GM21447 (cell line): ENCODE measurements around the gene PPP1R7.

ENCODE experiments used
- ATAC-seq: cut with Tn5 transposase; IDR thresholded peaks from one replicate; pipeline ENCODE4 v1.9.1; 2021; ENCODE audit not compliant: unreplicated experiment

PPP1R7 gene

GRCh38 chr2:241160318-241160717 lies 10.1 kb downstream of the PPP1R7 start:
- no peak for ATAC-seq

DNA sequence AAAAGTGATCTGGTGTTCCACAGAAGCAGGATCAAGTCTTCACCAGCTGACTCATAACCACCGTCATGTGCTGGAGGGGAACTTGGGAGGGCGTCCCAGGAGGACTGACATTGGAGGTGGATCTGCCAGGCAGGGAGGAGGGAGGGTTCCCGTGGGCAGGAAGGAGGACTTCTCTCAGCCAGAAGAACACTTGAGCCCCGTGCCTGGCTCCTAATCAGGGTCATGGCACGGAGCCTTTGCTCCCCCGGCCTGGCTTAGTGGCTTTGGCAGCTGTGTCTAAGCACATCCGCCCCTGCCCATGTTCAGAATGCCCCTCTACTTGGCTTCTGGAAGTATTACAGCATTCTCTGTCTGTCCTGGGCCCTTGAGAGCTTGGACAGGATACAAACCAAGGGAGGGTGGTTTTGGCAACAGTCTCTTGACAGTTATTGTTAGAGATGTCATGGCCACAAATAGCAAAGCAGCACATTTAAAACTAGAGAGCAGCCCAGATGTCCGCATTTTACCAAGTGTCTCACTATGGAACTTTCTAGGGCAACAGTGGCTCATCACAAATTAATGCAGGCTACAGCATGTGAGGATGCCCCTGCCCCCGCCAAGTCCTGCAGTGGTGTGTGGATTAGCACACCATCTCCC lies 11.5 kb downstream of the PPP1R7 start:
- ATAC-seq = no peak

DNA sequence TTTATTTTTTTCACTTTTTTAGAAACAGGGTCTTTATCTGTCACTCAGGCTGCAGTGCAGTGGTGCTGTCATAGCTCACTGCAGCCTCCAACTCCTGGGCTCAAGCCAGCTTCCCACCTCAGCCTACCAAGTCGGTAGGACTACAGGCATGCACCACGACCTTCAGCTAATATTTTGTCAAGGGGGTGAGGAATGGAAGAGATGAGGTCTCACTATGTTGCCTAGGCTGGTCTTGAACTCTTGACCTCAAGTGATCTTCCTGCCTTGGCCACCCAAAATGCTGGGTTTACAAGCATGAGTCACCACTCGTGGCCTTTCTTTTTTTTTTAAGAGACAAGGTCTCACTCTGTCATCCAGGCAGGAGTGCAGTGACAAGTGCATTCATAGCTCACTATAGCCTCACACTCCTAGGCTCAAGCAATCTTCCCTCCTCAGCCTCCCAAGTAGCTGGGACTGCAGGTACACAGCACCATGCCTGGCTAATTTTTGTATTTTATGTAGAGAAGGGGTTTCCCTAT lies 13.4 kb downstream of the PPP1R7 start:
- no peak for ATAC-seq

DNA sequence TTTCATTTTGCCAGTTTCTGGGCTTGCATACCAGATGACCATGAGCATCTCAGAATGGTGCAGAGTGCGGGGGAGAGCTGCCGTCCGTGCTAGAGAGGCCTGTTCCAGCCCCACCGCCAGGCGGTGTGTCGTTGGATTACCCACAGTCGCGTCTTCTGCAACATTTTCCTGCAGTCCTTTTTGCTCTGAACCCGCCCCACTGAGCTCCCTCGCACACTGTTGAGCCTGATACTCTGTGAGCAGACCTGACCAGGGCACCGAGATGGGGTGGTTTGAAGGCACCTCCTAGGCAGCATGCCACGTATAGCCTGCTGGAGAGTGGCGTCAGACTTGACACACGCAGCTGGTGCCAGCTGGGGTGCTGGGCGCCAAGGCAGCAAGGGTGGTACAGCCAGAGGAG lies 18.1 kb downstream of the PPP1R7 start:
- no peak for ATAC-seq

GRCh38 chr2:241173557-241173956 lies 23.3 kb downstream of the PPP1R7 start:
- ATAC-seq = no peak

- ATAC-seq = no peak
These were observed 27.5 kb downstream of the PPP1R7 start for GRCh38 chr2:241177526-241178334.

GRCh38 chr2:241178961-241179360 lies 28.7 kb downstream of the PPP1R7 start:
- ATAC-seq = no peak

GRCh38 chr2:241179899-241180298 lies 29.6 kb downstream of the PPP1R7 start:
- ATAC-seq = no peak

DNA sequence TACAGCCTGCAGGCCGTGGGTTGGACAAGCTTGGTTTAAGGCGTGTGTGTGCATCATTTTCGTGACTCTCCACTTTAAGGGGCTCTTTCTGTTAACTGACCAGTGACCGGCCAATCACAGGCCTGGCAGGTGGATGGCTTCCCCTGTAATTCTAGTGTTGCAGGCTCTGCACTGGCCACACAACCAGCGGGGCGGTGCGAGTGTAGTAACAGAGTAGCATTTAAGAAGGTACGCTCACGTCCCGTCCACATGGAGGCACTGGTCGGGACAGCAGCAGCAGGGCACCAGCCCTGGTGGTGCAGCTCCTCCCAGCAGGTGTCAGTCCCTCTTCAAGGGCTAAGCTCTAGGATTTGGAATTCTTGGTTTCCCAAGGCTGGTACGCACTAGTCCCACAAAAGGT lies 30.2 kb downstream of the PPP1R7 start:
- ATAC-seq = no peak

GRCh38 chr2:241182126-241182525 lies 31.9 kb downstream of the PPP1R7 start:
- ATAC-seq = no peak

GRCh38 chr2:241182531-241183133 lies 32.4 kb downstream of the PPP1R7 start:
- no peak for ATAC-seq

GRCh38 chr2:241183221-241183620 lies 33.0 kb downstream of the PPP1R7 start:
- ATAC-seq = no peak

- no peak for ATAC-seq
These were observed 34.6 kb downstream of the PPP1R7 start for GRCh38 chr2:241184901-241185300.

GRCh38 chr2:241185961-241186360 lies 35.7 kb downstream of the PPP1R7 start:
- no peak for ATAC-seq

GRCh38 chr2:241187101-241187917 lies 37.0 kb downstream of the PPP1R7 start:
- ATAC-seq = no peak

- no peak for ATAC-seq
These were observed 37.6 kb downstream of the PPP1R7 start for GRCh38 chr2:241187918-241188234.

DNA sequence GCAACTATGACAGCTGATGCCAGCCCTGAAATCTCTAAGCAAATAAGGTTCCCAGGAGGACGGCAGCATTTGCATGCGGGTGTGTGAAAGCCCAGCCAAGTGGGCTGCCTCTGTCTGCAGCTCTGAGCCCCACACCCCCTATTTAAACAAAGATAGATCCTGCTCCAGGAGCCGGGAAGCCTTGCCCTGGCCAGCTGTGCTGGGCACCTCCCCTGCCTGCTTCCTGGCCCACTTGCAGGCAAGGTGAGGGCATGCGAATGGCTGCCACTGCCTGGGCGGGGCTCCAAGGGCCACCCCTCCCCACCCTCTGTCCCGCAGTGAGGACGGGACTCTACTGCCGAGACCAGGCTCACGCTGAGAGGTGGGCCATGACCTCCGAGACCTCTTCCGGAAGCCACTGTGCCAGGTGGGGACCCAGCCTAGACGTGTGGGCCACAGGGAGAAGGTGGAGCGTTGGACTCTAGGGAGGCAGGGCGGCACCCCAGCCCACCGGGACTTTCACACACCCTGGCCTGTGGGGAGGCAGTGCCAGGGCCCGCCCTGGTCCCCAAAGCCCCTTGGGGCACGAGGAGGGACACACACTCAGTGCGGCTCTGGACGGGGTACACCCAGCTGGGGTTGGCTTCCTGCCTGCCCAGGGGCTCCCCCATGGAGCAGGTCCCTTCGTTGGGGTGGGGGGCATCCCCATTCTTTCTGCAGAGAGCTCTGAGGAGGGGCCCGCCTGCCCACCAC lies 38.3 kb downstream of the PPP1R7 start, which contains the start of gene ANO7:
ANO7 (plus strand) TSS at position 317 of the 732 bp plus-strand sequence. CDS start 1,387 bp downstream, outside the sequence.
- ATAC-seq = no peak

DNA sequence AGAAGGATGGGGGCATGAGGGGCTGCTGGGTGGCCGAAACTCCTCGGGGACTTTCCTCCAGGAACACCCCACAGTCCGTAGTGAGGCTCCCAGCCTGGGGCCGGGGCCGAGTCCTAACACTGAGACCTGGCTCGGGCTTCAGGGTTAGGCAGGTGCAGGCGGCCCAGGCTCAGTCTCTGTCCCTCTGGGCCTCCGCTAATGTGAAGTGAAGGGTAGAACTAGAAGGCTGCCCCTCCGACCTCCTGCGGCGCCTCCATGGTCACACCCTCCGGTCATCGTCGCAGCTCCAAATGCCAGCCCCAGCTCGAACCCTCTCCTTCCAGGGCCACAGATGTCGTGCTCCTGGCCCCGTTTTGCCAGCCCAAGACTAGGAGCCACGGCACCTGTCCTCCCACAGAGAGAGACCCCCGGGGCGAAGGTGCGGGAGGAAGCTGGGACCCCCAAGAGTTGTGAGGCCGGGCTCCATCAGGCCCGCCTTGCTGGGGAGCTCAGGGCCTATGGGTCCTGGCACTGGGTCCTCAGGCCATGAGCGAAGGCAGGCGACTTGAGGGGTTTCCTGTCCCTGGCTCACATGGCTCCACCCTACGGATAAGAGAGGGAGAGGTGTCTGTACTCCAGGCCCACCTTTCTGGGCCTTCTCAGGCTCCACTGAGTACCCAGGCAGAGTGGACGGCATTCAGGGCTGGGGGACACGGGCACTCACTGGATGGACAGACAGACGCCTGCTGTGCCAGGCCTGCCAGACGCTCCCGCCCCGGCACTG lies 39.0 kb downstream of the PPP1R7 start:
- no peak for ATAC-seq

DNA sequence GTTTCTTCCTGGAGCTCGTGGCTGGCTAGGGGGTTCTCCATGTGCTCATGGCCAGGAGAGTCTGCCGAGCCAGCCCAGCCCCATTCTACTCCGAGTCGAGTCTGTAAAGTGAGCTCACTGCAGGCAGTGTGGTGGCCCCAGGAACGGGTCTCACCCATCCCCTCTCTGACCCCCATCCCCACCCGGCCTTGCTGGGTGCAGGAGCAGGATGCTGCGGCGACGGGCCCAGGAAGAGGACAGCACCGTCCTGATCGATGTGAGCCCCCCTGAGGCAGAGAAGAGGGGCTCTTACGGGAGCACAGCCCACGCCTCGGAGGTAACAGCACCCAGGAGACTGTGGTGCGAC lies 39.6 kb downstream of the PPP1R7 start:
- ATAC-seq = no peak
